Erythroblast (primary cell): ENCODE results near the gene COL25A1.

Source experiments
- GATA1 ChIP-seq: IDR thresholded peaks from 2 replicates; pipeline ENCODE4 v1.6.1; 2011; ENCODE audit warnings: low read depth, mild to moderate bottlenecking, control low read depth, low read length, moderate library complexity
- POLR2A ChIP-seq: IDR thresholded peaks from 2 replicates; pipeline ENCODE4 v1.6.1; 2011; ENCODE audit warnings: mild to moderate bottlenecking, low read length

GRCh38 chr4:109051054-109051453 lies 251.4 kb downstream of the COL25A1 start:
- TF ChIP-seq POLR2A: no peak
- TF ChIP-seq GATA1: no peak
